DOHH2 (cell line): ENCODE measurements around the gene FILIP1L.

ENCODE experiments used
- H3F3A ChIP-seq: fragments of 200-600 bp; sonication (generic), shearing (Covaris generic); 2 replicates; pipeline ENCODE4 v1.6.0; 2016; ENCODE audit warnings: antibody characterized with exemption, mild to moderate bottlenecking; ENCODE audit not compliant: control insufficient read depth, insufficient read depth
- H3K27ac ChIP-seq: fragments of 200-600 bp; sonication (generic); 2 replicates; pipeline ENCODE4 v1.5.1; 2014; ENCODE audit warnings: low read depth, mild to moderate bottlenecking, low read length, moderate library complexity
- H3K27me3 ChIP-seq: fragments of 200-600 bp; sonication (generic); 2 replicates; pipeline ENCODE4 v1.6.1; 2014; ENCODE audit warnings: mild to moderate bottlenecking, low read length, mixed read lengths; ENCODE audit not compliant: control insufficient read depth
- H3K36me3 ChIP-seq: fragments of 200-600 bp; sonication (generic); 2 replicates; pipeline ENCODE4 v1.6.1; 2014; ENCODE audit warnings: mild to moderate bottlenecking, low read length, moderate library complexity, mixed read lengths; ENCODE audit not compliant: control insufficient read depth
- H3K4me1 ChIP-seq: fragments of 200-600 bp; sonication (generic); 2 replicates; pipeline ENCODE4 v1.6.1; 2014; ENCODE audit warnings: mild to moderate bottlenecking, low read length, mixed read lengths; ENCODE audit not compliant: control insufficient read depth
- H3K4me2 ChIP-seq: fragments of 200-600 bp; sonication (generic); 2 replicates; pipeline ENCODE4 v1.6.0; 2014; ENCODE audit warnings: mild to moderate bottlenecking, low read length, moderate library complexity
- H3K4me3 ChIP-seq: fragments of 200-600 bp; sonication (generic); 2 replicates; pipeline ENCODE4 v1.5.1; 2014; ENCODE audit warnings: mild to moderate bottlenecking, low read length, mixed read lengths
- H3K79me2 ChIP-seq: fragments of 200-600 bp; sonication (generic); 2 replicates; pipeline ENCODE4 v1.6.1; 2014; ENCODE audit warnings: mild to moderate bottlenecking, low read length, mixed read lengths; ENCODE audit not compliant: control insufficient read depth
- H3K9me2 ChIP-seq: fragments of 200-600 bp; sonication (generic); replicated peaks from 2 replicates; pipeline ENCODE4 v1.6.1; 2014; ENCODE audit warnings: mild to moderate bottlenecking, low read length, mixed read lengths; ENCODE audit not compliant: control insufficient read depth
- H3K9me3 ChIP-seq: fragments of 200-600 bp; sonication (generic); 2 replicates; pipeline ENCODE4 v1.6.1; 2014; ENCODE audit warnings: antibody characterized with exemption, low read length, mixed read lengths; ENCODE audit not compliant: control insufficient read depth, insufficient read depth
- H4K20me1 ChIP-seq: fragments of 200-600 bp; sonication (generic); 2 replicates; pipeline ENCODE4 v1.6.0; 2014; ENCODE audit warnings: low read depth, mild to moderate bottlenecking, antibody characterized with exemption, low read length, moderate library complexity; ENCODE audit not compliant: control insufficient read depth, insufficient read depth
- EZH2phosphoT487 ChIP-seq: fragments of 200-600 bp; sonication (generic); IDR thresholded peaks from 2 replicates; pipeline ENCODE4 v1.6.1; 2017; ENCODE audit warnings: borderline replicate concordance, mild to moderate bottlenecking, antibody characterized with exemption, low read length, moderate library complexity, mixed read lengths
- TF ChIP-seq, protein P1 (sequence below): fragments of 200-600 bp; sonication (generic); IDR thresholded peaks from one replicate; pipeline ENCODE4 v1.5.1; 2014; ENCODE audit warnings: antibody characterized with exemption, mild to moderate bottlenecking, low read depth, low read length; ENCODE audit not compliant: poor library complexity, severe bottlenecking

Gene FILIP1L

DNA sequence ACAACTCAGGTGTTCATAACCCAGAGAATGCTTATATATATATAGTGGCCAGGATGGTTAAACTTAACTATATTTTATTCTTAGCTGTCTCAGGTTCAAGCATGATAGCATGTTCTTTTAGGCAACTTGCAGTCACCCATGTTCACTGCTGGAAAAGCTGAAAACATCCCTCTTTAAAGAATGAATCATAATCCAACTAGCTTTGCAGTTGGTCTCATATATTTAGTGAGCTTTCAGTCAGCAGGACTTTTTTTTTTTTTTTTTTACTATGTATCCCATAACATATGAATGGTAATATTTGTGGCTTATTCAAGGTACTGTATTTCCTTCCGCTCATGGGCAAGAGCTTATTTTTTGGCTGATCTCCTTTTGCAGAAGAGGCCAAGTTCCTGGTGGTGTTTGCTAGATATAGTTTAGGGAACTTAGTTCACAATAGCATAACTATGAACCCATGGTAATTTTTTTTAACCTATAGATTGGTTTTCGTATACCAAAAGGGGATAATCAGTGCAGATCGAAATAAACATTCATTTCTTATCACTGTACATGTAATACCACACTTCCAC is 219.1 kb downstream of the FILIP1L start:
- H4K20me1 ChIP-seq, result no peaks in the 10 kb centered on the region
- no peaks in the 10 kb centered on the region for H3K36me3 ChIP-seq
- peaks cover 12% of the 10 kb centered on the region for H3K4me1 ChIP-seq
- H3K9me2 ChIP-seq, result no peaks in the 10 kb centered on the region
- no peaks in the 10 kb centered on the region for H3F3A ChIP-seq
- H3K27me3 ChIP-seq, result no peaks in the 10 kb centered on the region
- no peak overlapping the region for H3K4me3 ChIP-seq
- TF ChIP-seq EZH2phosphoT487, result no peak
- TF ChIP-seq, protein P1, sequence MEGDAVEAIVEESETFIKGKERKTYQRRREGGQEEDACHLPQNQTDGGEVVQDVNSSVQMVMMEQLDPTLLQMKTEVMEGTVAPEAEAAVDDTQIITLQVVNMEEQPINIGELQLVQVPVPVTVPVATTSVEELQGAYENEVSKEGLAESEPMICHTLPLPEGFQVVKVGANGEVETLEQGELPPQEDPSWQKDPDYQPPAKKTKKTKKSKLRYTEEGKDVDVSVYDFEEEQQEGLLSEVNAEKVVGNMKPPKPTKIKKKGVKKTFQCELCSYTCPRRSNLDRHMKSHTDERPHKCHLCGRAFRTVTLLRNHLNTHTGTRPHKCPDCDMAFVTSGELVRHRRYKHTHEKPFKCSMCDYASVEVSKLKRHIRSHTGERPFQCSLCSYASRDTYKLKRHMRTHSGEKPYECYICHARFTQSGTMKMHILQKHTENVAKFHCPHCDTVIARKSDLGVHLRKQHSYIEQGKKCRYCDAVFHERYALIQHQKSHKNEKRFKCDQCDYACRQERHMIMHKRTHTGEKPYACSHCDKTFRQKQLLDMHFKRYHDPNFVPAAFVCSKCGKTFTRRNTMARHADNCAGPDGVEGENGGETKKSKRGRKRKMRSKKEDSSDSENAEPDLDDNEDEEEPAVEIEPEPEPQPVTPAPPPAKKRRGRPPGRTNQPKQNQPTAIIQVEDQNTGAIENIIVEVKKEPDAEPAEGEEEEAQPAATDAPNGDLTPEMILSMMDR, result no peak
- peaks cover 16% of the 10 kb centered on the region for H3K79me2 ChIP-seq
- no peak overlapping the region for H3K4me2 ChIP-seq
- H3K9me3 ChIP-seq, result no peaks in the 10 kb centered on the region
- no peak overlapping the region for H3K27ac ChIP-seq

DNA sequence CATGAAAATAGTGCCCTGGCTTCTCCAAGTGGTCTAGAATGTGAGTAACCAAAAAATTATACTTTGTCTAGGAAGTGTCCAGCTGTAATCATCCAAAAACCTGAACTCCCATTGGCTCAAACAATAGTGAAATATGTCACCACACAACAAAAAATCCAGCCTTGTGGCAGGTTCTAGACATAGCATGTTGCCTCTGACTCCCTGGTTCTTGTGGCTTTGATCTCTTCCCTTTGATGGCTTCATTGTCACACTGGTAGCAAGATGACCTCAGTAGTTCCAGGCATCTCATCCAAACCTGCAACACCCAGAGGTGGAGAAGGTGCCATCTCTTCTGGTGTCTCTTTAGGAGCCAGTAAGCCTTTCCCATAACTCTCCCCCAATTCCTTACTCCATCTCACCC is 222.0 kb downstream of the FILIP1L start:
- Histone ChIP-seq H3K36me3 (no peaks in the 10 kb centered on the region), H3K4me1 (peaks cover 12% of the 10 kb centered on the region), H3F3A (no peaks in the 10 kb centered on the region), H3K79me2 (peaks cover 15% of the 10 kb centered on the region), H3K27me3 (no peaks in the 10 kb centered on the region), H3K9me3 (no peaks in the 10 kb centered on the region), H3K9me2 (no peaks in the 10 kb centered on the region), H3K27ac (no peak overlapping the region), H3K4me2 (no peak overlapping the region), H3K4me3 (no peak overlapping the region), H4K20me1 (no peaks in the 10 kb centered on the region)
- TF ChIP-seq, protein P1, result no peak
- TF ChIP-seq EZH2phosphoT487, result no peak

DNA sequence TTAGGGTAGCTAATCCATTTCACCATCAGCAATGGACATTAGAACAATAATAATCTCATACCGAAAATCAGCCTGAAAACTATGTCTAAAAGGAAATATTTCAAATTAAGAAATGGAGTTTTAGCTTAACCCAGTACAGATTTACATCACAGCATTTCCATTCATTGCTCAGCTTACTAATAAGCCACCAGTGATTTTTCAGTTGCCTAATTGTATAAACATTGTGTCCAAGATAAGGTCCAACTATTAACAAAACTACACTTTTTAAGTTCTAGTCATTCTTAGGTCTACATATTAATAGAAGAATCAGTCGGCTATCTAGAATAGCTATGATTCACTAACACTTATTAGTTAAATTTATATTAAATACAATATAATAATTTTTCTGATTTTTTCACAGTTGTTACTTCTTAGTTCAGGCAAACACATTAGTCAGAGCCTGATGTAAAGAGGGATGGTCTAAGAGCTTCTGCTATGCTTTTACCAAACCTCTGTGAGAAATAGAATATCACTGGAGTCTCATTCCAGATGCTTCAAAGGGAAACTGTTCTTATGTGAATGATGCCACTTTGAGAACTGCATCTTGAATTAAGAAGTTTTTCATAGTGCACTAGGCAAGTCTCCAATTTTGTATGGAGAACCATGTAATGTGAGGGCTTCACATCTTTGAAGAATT is 222.6 kb downstream of the FILIP1L start:
- no peak overlapping the region for H3K4me2 ChIP-seq
- H3K9me3 ChIP-seq, result no peaks in the 10 kb centered on the region
- H3K27me3 ChIP-seq, result no peaks in the 10 kb centered on the region
- no peak overlapping the region for H3K4me3 ChIP-seq
- H3K79me2 ChIP-seq, result peaks cover 14% of the 10 kb centered on the region
- H3K4me1 ChIP-seq, result peaks cover 12% of the 10 kb centered on the region
- H4K20me1 ChIP-seq, result no peaks in the 10 kb centered on the region
- no peaks in the 10 kb centered on the region for H3K9me2 ChIP-seq
- no peak for TF ChIP-seq EZH2phosphoT487
- TF ChIP-seq, protein P1, result no peak
- no peak overlapping the region for H3K27ac ChIP-seq
- H3K36me3 ChIP-seq, result no peaks in the 10 kb centered on the region
- no peaks in the 10 kb centered on the region for H3F3A ChIP-seq
